Kidney epithelial cell (primary cell): ENCODE data around the gene SAMSN1. TPM values are rescaled to one million over a fixed set of nuclear protein-coding genes. Genes with fewer than 3 reads are reported as not detected.
"Not testable (repeated sequence)": the region's sequence is repeated elsewhere in the genome, so short reads cannot be mapped to it uniquely, and the experiment has no call there.

ENCODE experiments used
- DNase-seq: peaks from one replicate; pipeline ENCODE4 v3.0.0-alpha.2; 2010; ENCODE audit warnings: low read depth
- H3K27me3 ChIP-seq: 2 replicates; pipeline ENCODE4 v1.6.0; 2011; ENCODE audit warnings: low read length; ENCODE audit not compliant: control insufficient read depth, insufficient read depth
- H3K36me3 ChIP-seq: 2 replicates; pipeline ENCODE4 v1.5.1; 2011; ENCODE audit warnings: low read length; ENCODE audit not compliant: control insufficient read depth, insufficient read depth
- H3K4me3 ChIP-seq: 2 replicates; pipeline ENCODE4 v1.5.1; 2011; ENCODE audit warnings: low read depth, mild to moderate bottlenecking, control low read depth, low read length
- total RNA-seq: library from RNA; depleted of rRNA; stranded (reverse); fragments of >200 nt; gene quantifications from 2 replicates; pipeline ENCODE4 v1.2.3, GENCODE V29; 2015
- TF ChIP-seq, protein P1 (sequence below): IDR thresholded peaks from 2 replicates; pipeline ENCODE4 v1.5.1; 2011; ENCODE audit warnings: mild to moderate bottlenecking, moderate library complexity, low read length, control low read depth, inconsistent platforms; ENCODE audit not compliant: insufficient read depth, poor library complexity, severe bottlenecking

Gene SAMSN1
- total RNA-seq, 1 donor from 2014 or later: 0.04 TPM

DNA sequence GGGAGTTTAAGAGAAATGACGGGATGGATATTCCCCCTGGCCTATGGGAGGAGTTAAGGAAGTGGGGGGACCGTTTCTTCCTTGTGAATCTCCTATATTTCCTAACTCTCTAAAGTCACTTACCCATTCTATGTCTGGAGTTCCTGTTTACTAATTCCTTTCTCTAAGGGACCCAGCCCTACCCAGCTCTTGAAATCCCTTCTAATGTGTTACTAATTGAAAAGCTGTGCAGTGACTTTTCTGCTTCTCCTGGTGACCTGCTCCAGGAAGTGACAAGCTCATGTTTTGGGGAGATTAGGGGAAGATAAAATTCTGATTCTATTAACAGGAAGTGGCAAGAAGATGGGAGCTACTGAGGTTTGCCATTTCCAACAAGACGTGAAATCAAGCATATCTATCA, 4.0 kb upstream of the SAMSN1 start:
- Histone ChIP-seq H3K4me3 (no peak overlapping the region), H3K36me3 (no peaks in the 10 kb centered on the region), H3K27me3 (no peaks in the 10 kb centered on the region)
- TF ChIP-seq, protein P1, sequence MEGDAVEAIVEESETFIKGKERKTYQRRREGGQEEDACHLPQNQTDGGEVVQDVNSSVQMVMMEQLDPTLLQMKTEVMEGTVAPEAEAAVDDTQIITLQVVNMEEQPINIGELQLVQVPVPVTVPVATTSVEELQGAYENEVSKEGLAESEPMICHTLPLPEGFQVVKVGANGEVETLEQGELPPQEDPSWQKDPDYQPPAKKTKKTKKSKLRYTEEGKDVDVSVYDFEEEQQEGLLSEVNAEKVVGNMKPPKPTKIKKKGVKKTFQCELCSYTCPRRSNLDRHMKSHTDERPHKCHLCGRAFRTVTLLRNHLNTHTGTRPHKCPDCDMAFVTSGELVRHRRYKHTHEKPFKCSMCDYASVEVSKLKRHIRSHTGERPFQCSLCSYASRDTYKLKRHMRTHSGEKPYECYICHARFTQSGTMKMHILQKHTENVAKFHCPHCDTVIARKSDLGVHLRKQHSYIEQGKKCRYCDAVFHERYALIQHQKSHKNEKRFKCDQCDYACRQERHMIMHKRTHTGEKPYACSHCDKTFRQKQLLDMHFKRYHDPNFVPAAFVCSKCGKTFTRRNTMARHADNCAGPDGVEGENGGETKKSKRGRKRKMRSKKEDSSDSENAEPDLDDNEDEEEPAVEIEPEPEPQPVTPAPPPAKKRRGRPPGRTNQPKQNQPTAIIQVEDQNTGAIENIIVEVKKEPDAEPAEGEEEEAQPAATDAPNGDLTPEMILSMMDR: no peak
- no peak for DNase-seq

DNA sequence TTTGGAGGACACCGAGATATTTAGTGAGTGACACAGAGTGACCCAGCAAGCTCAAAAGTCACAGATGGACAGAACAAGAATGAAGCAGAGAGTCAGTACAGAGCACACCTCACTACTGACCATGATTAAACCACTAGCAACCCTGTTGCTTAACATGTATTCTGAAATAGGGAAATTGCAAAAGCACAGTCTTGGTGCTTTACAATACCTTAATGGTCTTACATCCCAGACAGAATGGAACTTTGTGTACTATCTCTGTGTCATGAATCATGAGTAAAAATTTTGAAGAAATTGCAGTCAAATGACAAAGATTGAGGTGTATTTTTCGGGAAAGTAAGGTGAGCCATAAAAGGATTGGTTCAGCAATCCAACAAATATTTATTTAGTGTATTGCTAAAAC, 2.7 kb upstream of the SAMSN1 start:
- Histone ChIP-seq H3K36me3 (no peaks in the 10 kb centered on the region), H3K4me3 (no peak overlapping the region), H3K27me3 (no peaks in the 10 kb centered on the region)
- DNase-seq: no peak
- TF ChIP-seq, protein P1: no peak

DNA sequence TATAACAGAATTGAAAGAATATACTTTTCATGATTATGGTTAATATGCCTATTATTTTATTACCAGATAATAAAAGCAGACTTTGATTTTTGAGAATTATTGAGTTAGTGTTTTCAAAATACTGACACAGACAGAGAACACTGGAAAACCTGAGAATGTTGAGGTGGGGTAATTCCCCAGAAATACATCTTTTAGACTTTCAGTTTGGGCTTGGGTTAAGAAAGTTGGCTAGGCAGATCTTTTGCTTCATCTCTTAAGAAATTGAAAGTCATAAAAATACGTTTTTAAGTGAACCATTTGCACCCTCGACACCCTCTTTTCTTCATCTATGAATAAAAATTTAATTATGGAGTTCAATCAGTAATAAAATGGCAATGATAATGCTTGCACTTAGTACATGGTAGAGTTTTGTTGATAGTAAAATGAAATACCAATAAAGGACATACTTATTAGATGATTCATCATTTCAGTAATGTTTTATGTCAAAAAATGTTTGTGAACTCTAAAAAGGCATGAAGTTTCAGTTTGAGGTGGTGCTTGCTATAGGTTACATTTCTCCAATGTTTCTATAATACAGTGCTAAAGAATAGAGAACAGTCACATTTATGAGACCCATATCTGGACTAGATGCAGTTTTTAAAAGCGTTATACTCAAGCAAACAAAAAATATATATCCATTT, 1.9 kb upstream of the SAMSN1 start:
- no peaks in the 10 kb centered on the region for H3K36me3 ChIP-seq
- H3K27me3 ChIP-seq: no peaks in the 10 kb centered on the region
- no peak overlapping the region for H3K4me3 ChIP-seq
- TF ChIP-seq, protein P1: no peak
- no peak for DNase-seq

DNA sequence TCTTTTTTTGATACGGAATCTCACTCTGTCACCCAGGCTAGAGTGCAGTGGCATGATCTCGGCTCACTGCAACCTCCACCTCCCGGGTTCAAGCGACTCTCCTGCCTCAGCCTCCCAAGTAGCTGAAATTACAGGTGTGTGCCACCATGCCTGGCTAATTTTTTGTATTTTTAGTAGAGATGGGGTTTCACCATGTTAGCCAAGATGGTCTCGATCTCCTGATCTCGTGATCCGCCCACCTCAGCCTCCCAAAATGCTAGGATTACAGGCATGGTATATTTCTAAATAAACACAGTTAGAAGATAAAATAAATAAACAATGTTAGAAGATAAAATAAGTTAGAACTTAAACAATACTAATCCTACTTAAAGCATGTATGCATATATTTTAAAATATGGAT, 604 bp upstream of the SAMSN1 start:
- H3K4me3 ChIP-seq, DNase-seq, H3K27me3 ChIP-seq, H3K36me3 ChIP-seq: not testable (repeated sequence)

DNA sequence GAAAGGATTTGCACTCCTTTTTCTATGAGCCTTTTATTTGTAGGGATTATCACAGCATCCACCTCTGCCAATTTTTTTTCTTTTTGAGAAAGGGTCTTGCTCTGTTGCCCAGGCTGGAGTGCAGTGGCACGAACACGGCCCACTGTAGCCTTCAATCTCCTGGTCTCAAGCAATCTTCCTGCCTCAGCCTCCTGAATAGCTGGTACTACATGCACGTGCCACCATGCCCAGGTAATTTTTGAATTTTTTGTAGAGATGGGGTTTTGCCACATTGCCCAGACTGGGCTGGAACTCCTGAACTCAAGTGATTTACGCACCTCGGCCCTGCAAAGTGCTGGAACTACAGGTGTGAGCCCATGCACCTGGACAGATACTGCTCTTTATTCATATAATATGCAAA, 2.1 kb downstream of the SAMSN1 start:
- TF ChIP-seq, protein P1: no peak
- Histone ChIP-seq H3K4me3 (no peak overlapping the region), H3K36me3 (no peaks in the 10 kb centered on the region), H3K27me3 (no peaks in the 10 kb centered on the region)
- DNase-seq: no peak

DNA sequence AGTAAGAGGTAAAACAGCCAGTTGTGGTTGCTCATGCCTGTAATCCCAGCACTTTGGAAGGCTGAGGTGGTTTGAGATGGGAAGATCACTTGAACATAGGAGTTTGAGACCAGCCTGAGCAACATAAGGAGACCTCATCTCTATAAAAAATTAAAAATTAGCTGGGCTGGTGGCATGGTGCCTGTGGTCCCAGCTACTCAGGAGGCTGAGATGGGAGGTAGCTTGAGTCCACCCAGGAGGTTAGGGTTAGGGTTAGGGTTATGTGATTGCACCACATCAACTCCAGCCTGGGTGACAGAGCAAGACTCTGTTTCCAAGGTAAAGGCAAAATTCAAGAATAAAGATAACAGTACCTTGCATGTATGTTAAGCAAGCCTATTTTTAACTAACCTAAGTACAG, 3.5 kb downstream of the SAMSN1 start:
- no peak for DNase-seq
- H3K27me3 ChIP-seq: no peaks in the 10 kb centered on the region
- no peaks in the 10 kb centered on the region for H3K36me3 ChIP-seq
- TF ChIP-seq, protein P1: no peak
- no peak overlapping the region for H3K4me3 ChIP-seq
